ENCODE measurements around the gene NT5C3A. TPM values are rescaled to one million over a fixed set of nuclear protein-coding genes. Genes with fewer than 3 reads are reported as not detected.
"Not testable (repeated sequence)": the region's sequence is repeated elsewhere in the genome, so short reads cannot be mapped to it uniquely, and the experiment has no call there.

Gene NT5C3A
- total RNA-seq, 1 donor from 2014 or later, result 31.9 TPM

DNA sequence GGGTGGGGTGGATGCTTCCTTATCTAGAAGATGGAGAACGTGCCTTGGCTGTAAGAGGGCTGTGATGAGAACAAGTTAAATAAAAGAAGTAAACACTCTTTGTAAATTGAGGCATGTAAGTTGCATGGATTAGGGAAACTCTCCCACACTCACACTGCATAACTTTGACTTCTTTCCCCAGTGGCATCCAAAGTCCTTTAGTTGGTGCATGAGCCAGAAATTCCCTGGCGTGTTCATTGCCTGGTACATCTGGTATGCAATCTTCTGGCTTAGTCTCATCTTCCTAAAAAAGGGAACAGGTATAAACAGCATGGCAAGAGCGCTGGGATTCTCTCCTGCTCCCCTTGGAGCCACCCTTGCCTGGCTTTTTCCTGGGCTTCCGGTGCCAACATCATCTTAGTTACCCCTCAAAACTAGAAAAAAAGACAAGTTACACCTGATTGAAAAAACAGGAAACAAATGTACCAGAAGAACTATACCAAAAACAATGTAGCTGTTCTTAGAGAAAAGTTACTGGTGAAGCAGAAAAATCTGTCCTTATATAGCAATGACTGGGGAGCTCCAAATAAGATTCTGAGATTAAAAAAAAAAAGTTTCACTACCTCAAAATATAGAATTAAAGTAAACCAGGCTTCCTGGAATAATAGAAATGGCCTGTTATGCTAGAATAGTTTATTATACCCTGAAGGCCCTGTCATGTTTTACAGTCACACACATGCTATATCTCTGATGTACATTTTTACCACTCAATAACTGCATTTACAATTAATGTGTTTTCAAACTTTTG is 36.8 kb upstream of the NT5C3A start:
- H3K36me3 Mint-ChIP-seq (ENCODE audit: low read depth, unreplicated experiment), result peaks cover 34% of the 10 kb centered on the region
- H3K9me3 Mint-ChIP-seq (ENCODE audit: unreplicated experiment), result no peaks in the 10 kb centered on the region
- TF ChIP-seq, protein P1, sequence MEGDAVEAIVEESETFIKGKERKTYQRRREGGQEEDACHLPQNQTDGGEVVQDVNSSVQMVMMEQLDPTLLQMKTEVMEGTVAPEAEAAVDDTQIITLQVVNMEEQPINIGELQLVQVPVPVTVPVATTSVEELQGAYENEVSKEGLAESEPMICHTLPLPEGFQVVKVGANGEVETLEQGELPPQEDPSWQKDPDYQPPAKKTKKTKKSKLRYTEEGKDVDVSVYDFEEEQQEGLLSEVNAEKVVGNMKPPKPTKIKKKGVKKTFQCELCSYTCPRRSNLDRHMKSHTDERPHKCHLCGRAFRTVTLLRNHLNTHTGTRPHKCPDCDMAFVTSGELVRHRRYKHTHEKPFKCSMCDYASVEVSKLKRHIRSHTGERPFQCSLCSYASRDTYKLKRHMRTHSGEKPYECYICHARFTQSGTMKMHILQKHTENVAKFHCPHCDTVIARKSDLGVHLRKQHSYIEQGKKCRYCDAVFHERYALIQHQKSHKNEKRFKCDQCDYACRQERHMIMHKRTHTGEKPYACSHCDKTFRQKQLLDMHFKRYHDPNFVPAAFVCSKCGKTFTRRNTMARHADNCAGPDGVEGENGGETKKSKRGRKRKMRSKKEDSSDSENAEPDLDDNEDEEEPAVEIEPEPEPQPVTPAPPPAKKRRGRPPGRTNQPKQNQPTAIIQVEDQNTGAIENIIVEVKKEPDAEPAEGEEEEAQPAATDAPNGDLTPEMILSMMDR (IDR thresholded peaks at IDR 0.05; ENCODE audit: unreplicated experiment), result no peak
- no peaks in the 10 kb centered on the region for H3K4me1 Mint-ChIP-seq (ENCODE audit: unreplicated experiment)
- H3K4me3 Mint-ChIP-seq (ENCODE audit: unreplicated experiment), result no peak overlapping the region
- H3K27ac Mint-ChIP-seq (ENCODE audit: unreplicated experiment), result no peak overlapping the region
- DNase-seq (ENCODE audit: low spot score), result no peak
- H3K27me3 Mint-ChIP-seq (ENCODE audit: unreplicated experiment), result peaks cover 3% of the 10 kb centered on the region

DNA sequence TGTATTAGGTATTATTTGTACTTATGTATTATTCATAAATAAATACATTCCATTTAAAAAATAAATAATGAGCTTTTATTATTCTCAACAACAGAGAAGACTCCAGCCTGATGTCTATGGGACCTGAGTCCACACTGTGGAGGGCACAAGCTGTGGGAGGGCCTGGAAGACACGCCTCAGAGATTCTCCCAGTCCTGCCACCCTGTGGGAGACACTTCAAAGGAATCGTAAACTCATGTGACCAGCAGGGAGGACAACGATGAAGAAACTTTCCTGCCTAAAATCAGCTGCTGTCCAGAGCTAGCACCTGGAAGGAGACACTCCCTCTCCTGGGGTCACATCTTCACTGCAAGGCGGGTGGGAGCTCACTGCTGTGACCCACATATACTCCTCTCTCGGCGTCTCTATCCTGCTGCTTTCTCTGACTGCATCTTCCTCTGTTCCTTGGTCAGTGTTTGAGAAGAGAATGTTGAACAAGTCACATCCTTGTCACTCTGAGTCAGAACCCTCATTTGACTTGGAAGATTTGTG is 32.2 kb upstream of the NT5C3A start:
- DNase-seq (ENCODE audit: low spot score); H3K9me3 Mint-ChIP-seq (ENCODE audit: unreplicated experiment): not testable (repeated sequence)
- peaks cover 40% of the 10 kb centered on the region for H3K36me3 Mint-ChIP-seq (ENCODE audit: low read depth, unreplicated experiment)

DNA sequence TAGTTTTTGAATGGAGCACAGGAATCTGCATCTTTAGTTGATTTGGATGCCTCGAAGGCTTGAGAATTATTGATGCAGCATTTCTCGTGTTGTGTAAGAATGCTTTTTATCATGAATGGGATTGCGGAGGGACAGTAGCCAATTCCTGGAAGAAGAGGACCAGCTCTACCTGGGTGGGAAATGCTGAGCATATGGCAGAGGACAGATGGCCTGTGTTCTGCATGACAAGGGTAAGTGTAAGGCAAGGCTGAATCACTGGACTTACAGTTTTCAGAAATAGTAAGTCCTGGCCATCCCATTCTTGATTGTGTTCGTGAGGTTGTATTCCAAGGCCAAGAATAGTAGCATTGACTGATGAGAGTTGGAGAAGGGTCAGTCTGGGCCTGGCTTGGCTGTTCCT is 30.7 kb upstream of the NT5C3A start:
- H3K4me3 Mint-ChIP-seq (ENCODE audit: unreplicated experiment), result no peak overlapping the region
- no peak overlapping the region for H3K27ac Mint-ChIP-seq (ENCODE audit: unreplicated experiment)
- TF ChIP-seq, protein P1 (IDR thresholded peaks at IDR 0.05; ENCODE audit: unreplicated experiment), result no peak
- peaks cover 27% of the 10 kb centered on the region for H3K36me3 Mint-ChIP-seq (ENCODE audit: low read depth, unreplicated experiment)
- no peaks in the 10 kb centered on the region for H3K4me1 Mint-ChIP-seq (ENCODE audit: unreplicated experiment)
- H3K9me3 Mint-ChIP-seq (ENCODE audit: unreplicated experiment), result no peaks in the 10 kb centered on the region
- DNase-seq (ENCODE audit: low spot score), result no peak
- H3K27me3 Mint-ChIP-seq (ENCODE audit: unreplicated experiment), result peaks cover 3% of the 10 kb centered on the region

More for the DNA sequence above, 32.2 kb upstream of the NT5C3A start:
- H3K4me1 Mint-ChIP-seq (ENCODE audit: unreplicated experiment); H3K4me3 Mint-ChIP-seq (ENCODE audit: unreplicated experiment); H3K27me3 Mint-ChIP-seq (ENCODE audit: unreplicated experiment); H3K27ac Mint-ChIP-seq (ENCODE audit: unreplicated experiment): not testable (repeated sequence)

DNA sequence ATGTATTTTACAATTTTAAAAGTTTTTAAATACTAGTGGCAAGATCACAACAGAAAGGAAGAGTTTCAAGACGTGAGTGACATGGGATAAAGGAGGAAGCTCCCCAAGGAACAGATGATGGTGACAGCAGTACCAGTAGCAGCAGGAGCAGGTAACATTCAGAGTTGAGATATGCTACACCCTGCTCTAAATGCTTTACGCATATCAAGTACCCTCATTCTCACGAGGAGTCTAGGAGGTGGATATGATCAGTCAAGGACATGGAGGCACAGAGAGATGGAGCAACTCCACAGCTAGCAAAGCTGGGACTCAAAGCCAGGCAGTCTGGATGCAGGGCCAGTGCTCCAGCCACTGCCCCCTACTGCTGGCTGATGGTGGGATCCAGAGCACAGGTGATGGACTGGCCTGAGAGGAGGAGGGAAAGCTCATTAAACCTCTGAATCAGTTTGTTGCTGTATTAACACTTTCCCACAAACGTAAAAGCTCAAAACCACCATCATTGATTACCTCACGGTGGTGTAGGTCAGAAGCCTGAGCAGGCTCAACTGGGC is 29.1 kb upstream of the NT5C3A start:
- peaks cover 3% of the 10 kb centered on the region for H3K27me3 Mint-ChIP-seq (ENCODE audit: unreplicated experiment)
- no peak overlapping the region for H3K4me3 Mint-ChIP-seq (ENCODE audit: unreplicated experiment)
- H3K9me3 Mint-ChIP-seq (ENCODE audit: unreplicated experiment), result no peaks in the 10 kb centered on the region
- TF ChIP-seq, protein P1 (IDR thresholded peaks at IDR 0.05; ENCODE audit: unreplicated experiment), result no peak
- no peaks in the 10 kb centered on the region for H3K4me1 Mint-ChIP-seq (ENCODE audit: unreplicated experiment)
- H3K36me3 Mint-ChIP-seq (ENCODE audit: low read depth, unreplicated experiment), result peaks cover 23% of the 10 kb centered on the region
- H3K27ac Mint-ChIP-seq (ENCODE audit: unreplicated experiment), result no peak overlapping the region
- DNase-seq (ENCODE audit: low spot score), result no peak

DNA sequence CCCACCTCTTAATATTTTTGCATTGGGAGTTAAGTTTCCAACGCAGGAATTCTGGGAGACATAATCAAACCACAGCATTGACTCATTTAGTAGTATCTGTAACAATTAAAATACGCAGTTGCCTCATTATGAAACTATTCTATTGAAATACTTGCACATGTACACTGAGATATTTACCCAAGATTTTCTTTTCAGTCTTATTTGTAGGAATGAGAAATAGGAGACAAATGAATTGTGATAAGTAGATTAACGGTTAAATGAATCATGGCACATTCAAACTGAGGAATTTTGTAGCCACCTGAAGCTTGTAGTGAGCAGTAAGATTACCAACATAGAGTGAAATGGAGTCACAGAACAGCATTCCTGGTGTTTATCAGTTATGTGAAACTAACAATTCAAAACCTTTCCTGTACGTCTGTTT is 28.5 kb upstream of the NT5C3A start:
- H3K27me3 Mint-ChIP-seq (ENCODE audit: unreplicated experiment), result peaks cover 3% of the 10 kb centered on the region
- TF ChIP-seq, protein P1 (IDR thresholded peaks at IDR 0.05; ENCODE audit: unreplicated experiment), result no peak
- H3K27ac Mint-ChIP-seq (ENCODE audit: unreplicated experiment), result no peak overlapping the region
- H3K9me3 Mint-ChIP-seq (ENCODE audit: unreplicated experiment), result no peaks in the 10 kb centered on the region
- H3K36me3 Mint-ChIP-seq (ENCODE audit: low read depth, unreplicated experiment), result peaks cover 20% of the 10 kb centered on the region
- DNase-seq (ENCODE audit: low spot score), result no peak
- no peaks in the 10 kb centered on the region for H3K4me1 Mint-ChIP-seq (ENCODE audit: unreplicated experiment)
- no peak overlapping the region for H3K4me3 Mint-ChIP-seq (ENCODE audit: unreplicated experiment)

Measured in endothelial cell (in vitro differentiated cells).